IPS DF 19.7 (cell line): ENCODE results near the gene TEAD4.
"Not testable (repeated sequence)": the region's sequence is repeated elsewhere in the genome, so short reads cannot be mapped to it uniquely, and the experiment has no call there.

Source experiments
- DNase-seq: peaks from one replicate; pipeline ENCODE4 v3.0.0-alpha.2; 2013; ENCODE audit warnings: low read depth, low spot score

The TEAD4 gene

DNA sequence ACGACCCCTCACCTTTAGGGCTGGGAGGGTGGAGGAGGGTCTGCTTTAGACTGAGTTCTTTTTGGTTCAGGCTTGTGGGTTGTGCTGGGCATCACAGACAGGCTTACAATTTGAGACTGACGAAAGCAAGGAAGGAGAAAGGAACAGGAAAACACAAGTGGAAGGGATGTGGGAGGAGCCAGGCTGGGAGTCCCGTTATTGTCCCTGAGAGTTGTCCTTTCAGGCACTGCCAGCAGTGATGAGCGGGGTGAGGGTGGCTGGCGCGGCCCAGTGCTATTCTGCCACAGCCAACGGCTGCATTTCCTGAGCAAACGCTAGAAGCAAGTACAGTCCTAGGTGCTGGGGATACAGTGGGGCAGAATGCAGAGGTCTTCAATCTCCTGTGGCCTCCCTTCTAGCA, 88.8 kb downstream of the TEAD4 start:
- no peak for DNase-seq

DNA sequence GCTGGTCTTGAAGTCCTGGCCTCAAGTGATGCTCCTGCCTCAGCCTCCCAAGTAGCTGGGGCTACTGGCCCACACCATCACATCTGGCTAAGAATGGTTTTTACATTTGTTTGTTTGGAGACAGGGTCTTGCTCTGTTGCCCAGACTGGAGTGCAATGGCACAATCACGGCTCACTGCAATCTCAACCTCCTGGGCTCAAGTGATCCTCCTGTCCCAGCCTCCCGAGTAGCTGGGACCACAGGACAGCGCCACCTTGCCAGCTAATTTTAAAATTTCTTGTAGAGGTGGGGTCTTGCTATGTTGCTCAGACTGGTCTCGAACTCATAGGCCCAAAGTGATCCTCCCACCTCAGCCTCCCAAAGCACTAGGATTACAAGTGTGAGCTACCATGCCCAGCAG, 89.3 kb downstream of the TEAD4 start:
- DNase-seq: no peak

DNA sequence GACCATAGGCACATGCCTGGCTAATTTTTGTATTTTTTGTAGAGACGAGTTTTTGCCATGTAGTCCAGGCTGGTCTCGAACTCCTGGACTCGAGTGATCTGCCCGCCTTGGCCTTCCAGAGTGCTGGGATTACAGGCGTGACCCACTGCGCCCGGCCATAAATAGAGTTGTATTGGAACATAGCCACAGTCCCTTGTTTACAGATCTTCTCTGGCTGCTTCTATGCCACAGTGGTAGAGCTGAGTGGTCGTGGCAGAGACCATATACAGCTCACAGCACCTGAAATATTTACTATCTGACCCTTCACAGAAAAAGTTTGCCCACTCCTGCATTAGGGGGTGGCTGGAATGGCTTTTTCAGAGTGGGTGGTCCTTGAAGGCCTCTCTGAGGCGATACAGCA, 90.0 kb downstream of the TEAD4 start:
- no peak for DNase-seq

- no peak for DNase-seq
These were observed 90.5 kb downstream of the TEAD4 start for GRCh38 chr12:3049611-3050249.

GRCh38 chr12:3054374-3054773, 95.2 kb downstream of the TEAD4 start:
- no peak for DNase-seq

- DNase-seq: no peak
These were observed 96.0 kb downstream of the TEAD4 start for GRCh38 chr12:3055026-3055703.

- DNase-seq: no peak
These were observed 96.7 kb downstream of the TEAD4 start for GRCh38 chr12:3055704-3056467.

- no peak for DNase-seq
These were observed 101.9 kb downstream of the TEAD4 start for GRCh38 chr12:3061059-3061458.

- DNase-seq: no peak
These were observed 102.5 kb downstream of the TEAD4 start for GRCh38 chr12:3061501-3062215.

DNA sequence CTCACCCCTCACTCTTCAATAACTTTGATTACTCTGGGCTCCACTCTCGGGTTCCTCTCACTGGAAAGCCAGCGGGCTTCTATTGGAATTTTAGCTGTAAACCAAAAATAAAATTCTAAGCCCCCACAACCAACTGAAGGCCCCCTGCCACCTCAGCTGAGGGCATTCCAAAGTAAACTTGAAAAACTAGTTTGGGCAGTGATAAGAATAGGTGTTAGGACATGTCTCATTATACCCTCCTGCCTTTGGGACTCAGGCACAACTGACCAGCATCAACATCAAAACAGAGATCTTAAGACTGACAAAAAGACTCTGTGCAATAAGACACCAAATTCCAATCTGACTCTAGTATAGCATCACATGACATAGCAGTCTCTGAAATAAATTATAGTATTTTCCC, 106.1 kb downstream of the TEAD4 start:
- no peak for DNase-seq

DNA sequence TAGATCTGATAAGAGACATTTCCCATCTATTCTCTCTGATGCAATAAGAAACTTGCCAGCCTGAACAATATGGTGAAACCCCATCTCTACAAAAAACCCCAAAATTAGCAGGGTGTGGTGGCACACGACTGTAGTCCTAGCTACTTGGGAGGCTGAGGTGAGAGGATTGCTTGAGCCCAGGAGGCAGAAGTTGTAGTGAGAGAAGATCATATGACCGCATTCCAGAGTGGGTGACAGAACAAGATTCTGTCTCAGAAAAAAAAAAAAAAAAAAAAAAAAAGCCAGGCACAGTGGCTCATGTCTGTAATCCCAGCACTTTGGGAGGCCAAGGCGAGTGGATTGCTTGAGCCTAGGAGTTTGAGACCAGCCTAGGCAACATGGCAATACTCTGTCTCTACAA, 106.6 kb downstream of the TEAD4 start:
- not testable (repeated sequence) for DNase-seq

DNA sequence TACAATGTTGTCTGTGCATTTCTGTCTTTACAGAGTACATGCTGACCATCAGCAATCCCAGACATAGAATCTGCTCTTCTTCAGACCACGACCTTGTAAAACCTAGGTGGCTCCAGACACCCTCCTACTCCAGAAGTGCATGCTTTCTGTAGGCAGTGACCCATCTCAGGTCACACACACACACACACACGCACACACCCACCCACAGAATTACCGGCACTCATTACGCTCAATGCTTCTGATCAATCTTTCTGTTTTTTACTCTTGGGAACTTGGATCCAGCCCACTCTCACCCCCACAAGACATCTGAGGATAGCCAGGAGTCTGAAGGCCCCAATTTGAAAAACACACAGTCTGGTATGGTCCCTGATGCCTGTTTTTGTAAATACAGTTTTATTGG, 110.5 kb downstream of the TEAD4 start:
- DNase-seq: no peak

DNA sequence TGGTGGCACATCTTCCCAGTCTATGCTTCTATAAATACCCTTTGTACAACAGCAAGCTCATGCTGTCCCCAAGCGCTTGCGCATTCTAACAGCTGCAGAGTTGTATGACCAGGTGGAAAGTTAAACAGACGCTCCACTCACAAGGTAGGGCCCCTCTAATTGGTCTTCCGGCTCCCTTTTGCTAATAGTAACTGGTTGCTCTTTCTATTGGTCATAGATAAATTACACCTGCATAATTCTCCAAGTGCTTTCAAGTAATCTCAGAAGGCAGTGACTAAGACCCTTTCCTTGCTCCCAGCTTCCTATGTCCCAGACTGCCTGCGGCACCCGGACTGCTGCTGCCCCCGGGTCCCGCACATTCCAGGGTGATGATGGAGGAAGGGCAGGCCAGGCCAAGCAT, 111.9 kb downstream of the TEAD4 start:
- no peak for DNase-seq

- DNase-seq: no peak
These were observed 112.5 kb downstream of the TEAD4 start for GRCh38 chr12:3071710-3072109.

DNA sequence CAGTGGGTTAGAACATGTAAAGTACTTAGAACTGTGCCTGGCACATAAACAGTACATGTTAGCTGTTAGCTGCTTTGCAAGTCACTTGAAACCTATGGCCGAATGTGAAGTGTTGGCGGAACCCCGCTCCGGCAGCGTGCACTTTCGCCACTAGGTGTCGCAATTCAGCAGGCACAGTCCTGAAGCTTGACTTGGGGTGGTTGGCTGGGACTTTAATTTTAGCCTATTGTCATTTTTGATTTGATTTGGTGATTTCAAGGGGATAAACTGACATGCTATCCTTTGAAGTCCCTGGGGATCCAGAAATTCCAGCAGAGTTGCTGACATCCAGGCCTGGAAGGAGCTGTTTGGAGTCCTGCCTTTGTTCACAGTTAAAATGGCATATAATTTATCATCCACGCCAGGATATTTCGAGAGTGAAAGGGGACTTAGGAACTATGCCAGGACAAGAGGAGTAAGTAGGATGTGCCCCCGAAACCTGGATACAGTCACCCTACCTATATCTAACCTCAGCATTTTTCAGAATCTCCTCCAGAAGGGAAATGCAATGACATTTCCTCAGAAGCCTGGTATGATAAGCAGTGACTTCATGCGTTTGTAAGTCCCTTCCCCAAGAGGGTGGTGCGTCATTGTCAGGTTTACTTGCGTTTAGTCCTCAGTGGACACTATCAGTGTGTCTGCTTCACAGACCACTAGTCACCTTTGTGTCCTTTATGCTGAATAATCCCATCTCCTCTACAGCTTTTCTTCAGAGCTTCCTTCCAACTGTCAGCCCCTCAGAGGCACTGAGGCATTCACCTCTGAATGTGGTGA, 114.4 kb downstream of the TEAD4 start:
- peak; percentile 54 for DNase-seq

DNA sequence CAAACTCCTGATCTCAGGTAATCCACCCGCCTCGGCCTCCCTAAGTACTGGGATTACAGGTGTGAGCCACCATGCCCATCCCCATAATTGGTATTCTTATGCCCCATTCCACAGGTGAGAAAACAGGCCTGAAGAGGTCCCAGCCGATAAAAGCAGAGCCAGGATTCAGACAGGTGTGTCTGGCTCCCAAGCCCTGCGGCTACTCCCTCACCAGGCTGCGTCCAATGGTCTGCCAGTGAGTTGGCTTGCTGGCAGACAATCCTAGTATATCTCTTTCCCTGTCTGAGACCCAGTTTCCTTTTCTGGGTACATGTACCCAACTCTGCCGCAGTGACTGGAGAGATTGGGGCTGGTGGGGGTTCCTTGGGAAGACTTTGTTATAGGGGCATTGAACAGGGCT, 116.1 kb downstream of the TEAD4 start:
- DNase-seq: no peak

DNA sequence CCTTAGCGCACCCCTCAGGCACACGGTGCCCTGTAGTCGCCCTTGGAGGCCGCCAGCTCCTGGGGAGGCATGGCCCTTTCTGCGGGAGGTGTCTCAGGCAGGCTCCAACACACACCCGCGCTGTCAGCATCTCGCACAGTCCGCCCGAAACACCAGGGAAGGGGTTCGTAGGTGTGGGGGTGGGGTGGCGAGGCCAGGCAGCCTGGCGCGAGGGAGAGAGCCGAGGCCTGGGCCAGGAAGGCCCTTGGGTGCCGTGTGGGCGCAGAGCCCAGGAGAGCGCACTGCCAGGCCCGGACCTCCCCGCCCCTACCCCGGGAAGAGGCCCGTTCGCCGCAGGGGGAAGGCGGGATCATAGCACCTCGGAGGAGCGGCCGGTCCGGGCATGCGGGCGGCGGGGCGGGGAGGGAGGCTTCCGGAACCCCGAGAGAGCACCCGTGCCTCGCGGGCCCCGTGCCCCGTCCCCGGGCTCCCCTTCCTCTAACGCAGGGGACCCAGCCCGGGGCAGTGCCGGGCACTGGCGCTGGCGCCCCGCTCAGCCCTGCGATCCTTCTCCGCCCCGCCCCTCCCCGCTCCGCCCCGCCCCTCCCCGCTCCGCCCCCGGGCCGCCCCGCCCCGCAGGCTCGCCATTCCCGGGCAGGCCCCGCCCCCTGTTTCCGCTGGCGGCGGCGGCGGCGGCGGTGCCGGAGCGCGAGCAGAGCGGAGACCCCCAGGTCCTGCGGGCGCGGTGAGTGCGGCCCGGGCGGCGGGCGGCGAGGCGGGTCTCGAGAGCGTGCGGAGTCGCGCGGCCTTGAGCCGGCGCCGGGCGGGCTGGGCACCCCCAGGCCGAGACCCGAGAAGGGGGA, 117.8 kb downstream of the TEAD4 start, which contains the start of gene TSPAN9:
TSPAN9 (plus strand) TSS at position 650 of the 842 bp plus-strand sequence. CDS start 123,815 bp downstream, outside the sequence.
- DNase-seq: no peak

DNA sequence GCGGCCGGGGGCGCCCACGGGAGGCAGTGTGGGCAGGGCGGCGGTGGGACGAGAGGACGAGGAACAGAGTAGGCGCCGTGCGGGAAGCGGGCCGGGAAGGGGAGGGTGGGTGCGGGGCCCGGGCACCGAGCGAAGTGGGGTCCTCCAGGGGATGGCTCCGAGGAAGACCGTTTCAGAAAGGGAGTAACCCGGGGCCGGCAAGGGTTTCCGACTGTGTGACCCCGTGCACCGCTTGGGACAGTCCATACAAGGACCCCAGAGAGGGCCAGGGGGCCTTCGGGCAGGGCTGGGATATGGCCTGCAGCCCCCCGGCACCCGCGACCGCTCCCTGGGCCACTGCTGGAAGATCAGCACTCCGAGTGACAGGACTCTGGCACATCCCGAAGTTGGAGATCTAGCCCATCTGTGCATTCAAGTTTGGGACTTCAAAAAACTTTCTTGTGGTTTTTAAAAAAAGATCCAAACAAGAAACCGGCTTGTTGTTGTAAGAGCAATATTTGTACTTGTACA, 118.4 kb downstream of the TEAD4 start:
- DNase-seq: no peak

GRCh38 chr12:3078086-3078820, 119.1 kb downstream of the TEAD4 start:
- no peak for DNase-seq
